ENCODE measurements around the gene DOCK3.
"Not testable (repeated sequence)": the region's sequence is repeated elsewhere in the genome, so short reads cannot be mapped to it uniquely, and the experiment has no call there.

The DOCK3 gene

GRCh38 chr3:50688602-50689001 is 13.9 kb downstream of the DOCK3 start:
- not testable (repeated sequence) for DNase-seq

- DNase-seq = no peak
Measured at GRCh38 chr3:50689558-50689957, 14.8 kb downstream of the DOCK3 start.

GRCh38 chr3:50695031-50695430 is 20.3 kb downstream of the DOCK3 start:
- no peak for DNase-seq

DNA sequence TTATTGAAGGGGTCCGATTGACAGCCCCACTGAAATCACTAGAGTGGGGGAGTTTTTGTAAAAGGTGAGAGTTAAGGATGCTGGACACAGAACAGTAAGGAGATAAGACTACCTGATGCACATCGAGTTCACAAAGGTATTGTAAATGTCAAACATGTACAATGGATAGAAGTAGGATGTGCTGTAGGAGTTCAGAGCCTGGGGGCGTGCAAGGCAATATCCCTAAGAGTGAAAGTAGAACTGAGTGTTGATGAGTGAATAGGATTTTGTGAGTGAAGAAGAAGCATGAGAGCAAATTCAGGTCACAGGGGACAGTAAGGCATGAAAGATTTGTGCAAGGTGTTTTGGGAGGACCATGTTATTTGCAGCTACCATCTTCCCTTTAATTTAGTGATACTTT is 21.5 kb downstream of the DOCK3 start:
- no peak for DNase-seq

- no peak for DNase-seq
Measured at GRCh38 chr3:50698269-50698668, 23.5 kb downstream of the DOCK3 start.

GRCh38 chr3:50708620-50709019 is 33.9 kb downstream of the DOCK3 start:
- DNase-seq = no peak

DNA sequence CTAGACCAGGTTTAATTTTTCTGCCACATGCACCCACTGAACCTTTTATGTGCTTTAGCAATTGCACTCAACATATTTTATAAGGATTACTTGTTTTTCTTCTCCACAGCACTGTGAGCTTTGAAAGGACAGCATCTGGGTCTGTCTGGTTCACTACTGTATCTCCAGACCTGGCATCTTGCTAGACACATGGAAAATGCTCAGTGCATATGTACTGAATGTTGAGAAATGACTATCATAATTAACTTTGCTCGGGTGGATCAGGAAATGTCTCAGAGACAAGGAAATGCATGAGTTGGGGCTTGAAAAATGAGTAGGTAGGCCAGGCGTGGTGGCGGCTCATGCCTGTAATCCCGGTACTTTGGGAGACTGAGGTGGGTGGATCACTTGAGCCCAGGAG is 40.2 kb downstream of the DOCK3 start:
- DNase-seq = no peak

GRCh38 chr3:50724831-50725230 is 50.1 kb downstream of the DOCK3 start:
- DNase-seq = no peak

DNA sequence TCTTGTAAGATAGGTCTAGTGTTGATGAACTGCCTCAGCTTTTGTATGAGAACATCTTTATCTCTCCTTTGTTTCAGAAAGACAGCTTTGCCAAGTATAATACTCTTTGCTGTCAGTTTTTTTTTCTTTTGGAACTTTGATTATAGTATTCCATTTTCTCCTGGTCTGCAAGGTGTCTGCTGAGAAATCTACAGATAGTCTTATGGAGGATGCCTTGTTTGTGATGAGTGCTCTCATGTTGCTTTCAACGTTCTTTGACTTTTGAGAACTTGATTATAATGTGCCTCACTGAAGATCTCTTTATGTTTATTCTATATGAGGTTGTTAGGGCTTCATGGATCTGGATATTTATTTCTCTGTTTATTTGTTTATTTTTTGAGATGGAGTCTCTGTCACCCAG is 60.3 kb downstream of the DOCK3 start:
- DNase-seq = no peak

- no peak for DNase-seq
Measured at GRCh38 chr3:50737193-50737905, 62.6 kb downstream of the DOCK3 start.

GRCh38 chr3:50737906-50738598 is 63.3 kb downstream of the DOCK3 start:
- DNase-seq = no peak

DNA sequence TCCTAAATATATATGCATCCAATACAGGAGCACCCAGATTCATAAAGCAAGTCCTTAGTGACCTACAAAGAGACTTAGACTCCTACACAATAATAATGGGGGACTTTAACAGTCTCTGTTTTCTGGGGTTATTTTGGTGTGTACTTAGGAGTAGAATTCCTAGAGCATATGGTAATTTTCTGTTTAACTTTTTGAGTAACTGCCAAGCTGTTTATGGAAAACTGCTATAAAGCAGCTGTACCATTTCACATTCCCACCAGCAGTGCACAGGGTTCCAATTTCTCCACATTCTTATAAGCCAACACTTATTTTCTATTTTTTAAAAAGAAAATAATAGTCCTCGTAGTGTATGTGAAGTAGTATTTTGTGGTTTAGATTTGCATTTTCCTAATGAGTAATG is 68.9 kb downstream of the DOCK3 start:
- no peak for DNase-seq

DNA sequence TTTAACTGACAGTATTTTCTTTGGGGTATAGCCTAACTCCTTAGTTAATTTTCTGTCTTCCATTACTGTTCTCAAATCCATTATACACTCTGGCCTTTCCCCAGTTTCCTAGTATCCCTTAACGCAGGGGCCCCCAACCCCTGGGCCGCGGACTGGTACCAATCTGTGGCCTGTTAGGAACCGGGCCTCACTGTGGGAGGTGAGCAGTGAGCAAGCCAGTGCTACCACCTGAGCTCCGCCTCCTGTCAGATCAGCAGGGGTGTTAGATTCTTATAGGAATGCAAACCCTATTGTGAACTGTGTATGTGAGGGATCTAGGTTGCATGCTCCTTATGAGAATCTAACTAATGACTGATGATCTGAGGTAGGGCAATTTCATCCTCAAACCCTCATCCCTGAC is 75.1 kb downstream of the DOCK3 start:
- DNase-seq = no peak

GRCh38 chr3:50759015-50759414 is 84.3 kb downstream of the DOCK3 start:
- DNase-seq = no peak

DNA sequence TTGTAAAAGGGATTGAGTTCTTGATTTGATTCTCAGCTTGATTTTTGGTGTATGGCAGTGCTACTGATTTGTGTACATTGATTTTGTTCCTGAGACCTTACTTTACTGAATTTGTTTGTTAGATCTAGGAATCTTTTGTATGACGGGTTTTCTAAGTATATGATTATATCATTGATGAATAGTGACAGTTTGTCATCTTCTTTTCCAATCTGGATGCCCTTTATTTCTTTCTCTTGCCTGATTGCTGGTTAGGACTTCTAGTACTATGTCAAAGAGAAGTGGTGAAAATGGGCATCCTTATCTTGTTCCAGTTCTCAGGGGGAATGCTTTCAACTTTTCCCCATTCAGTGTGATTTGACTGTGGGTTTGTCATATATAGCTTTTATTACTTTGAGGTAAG is 103.0 kb downstream of the DOCK3 start:
- DNase-seq = no peak

- DNase-seq = not testable (repeated sequence)
Measured at GRCh38 chr3:50781766-50782165, 107.0 kb downstream of the DOCK3 start.

- no peak for DNase-seq
Measured at GRCh38 chr3:50786631-50787030, 111.9 kb downstream of the DOCK3 start.

DNA sequence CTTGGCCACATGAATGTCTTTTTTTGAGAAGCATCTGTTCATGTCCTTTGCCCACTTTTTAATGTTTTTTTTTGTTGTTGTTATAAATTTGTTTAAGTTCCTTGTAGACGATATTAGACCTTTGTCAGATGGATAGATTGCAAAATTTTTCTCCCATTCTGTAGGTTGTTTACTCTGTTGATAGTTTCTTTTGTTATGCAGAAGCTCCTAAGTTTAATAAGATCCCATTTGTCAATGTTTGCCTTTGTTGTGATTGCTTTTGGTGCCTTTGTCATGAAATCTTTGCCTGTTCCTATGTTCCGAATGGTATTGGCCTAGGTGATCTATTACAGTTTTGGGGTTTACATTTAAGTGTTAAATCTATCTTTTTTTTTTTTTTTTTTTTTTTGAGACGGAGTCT is 116.2 kb downstream of the DOCK3 start:
- DNase-seq = not testable (repeated sequence)

GRCh38 chr3:50792568-50792967 is 117.8 kb downstream of the DOCK3 start:
- no peak for DNase-seq

- DNase-seq = not testable (repeated sequence)
Measured at GRCh38 chr3:50803805-50804204, 129.1 kb downstream of the DOCK3 start.

DNA sequence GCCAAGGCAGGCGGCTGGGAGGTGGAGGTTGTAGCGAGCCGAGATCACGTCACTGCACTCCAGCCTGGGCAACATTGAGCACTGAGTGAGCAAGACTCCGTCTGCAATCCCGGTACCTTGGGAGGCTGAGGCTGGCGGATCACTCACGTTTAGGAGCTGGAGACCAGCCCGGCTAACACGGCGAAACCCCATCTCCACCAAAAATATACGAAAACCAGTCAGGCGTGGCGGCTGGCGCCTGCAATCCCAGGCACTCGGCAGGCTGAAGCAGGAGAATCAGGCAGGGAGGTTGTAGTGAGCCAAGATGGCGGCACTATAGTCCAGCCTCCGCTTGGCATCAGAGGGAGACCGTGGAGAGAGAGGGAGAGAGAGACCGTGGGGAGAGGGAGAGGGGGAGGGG is 129.6 kb downstream of the DOCK3 start:
- DNase-seq = not testable (repeated sequence)

DNA sequence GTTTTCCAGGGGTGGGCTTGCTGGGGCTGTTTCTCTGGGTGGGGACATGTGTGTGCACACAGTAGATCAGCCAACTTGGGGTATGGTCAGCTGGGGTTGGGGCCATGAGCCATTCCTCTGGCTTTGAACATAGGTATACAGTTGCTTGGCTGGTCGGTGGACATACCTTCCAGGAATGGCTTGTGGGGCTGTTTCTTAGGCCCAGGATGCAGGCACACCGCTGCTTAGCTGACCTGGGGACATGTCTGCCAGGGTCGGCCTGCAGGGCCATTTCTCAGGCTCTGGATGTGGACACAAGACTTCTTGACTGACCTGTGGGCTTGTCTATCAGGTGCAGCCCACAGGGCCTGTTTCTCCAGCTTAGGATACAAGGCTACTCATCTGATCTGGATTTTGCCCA is 130.6 kb downstream of the DOCK3 start:
- DNase-seq = no peak

- no peak for DNase-seq
Measured at GRCh38 chr3:50806031-50806430, 131.3 kb downstream of the DOCK3 start.

DNA sequence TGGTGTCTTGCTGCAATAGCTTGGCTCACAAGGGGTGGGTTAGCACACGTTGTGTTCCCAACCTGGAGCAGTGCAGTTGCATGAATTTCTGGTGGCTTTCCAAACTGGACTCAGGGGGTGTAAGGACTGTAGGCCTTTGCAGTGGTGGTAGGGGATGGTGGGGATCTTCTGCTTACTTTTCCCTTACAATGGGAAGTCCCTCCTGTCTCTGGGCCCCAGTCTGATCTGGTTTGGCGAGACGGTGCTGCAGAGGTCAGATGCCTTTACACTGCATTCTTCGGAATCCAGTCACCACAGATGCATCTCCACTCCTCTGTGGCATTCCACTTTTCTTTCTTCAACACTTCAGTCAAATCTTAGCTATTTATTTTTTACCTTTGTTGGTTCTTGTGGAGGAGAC is 132.1 kb downstream of the DOCK3 start:
- DNase-seq = no peak

DNA sequence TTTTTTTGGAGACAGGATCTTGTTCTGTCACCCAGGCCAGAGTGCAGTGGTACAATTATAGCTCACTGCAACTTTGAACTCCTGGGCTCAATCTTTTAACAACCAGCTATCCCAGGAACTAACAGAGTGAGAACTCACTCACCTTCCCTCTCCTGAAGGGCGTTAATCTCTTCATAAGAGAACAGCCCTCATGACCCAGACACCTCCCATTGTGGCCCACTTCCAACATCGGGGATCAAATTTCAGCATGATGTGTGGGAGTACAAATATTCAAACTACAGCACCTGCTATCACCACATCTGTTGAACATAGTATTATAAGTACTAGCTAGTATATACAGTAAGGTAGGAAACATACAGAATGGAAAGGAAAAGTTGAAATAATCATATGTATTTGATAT is 132.5 kb downstream of the DOCK3 start:
- DNase-seq = no peak

Data from Kasumi-1 (cell line).